Measurements from ENCODE around the gene BST2.
A peak's percentile ranks its signal among the peaks of the same experiment; 100 is the strongest.

BST2 gene

GRCh38 chr19:17404621-17405249 lies 695 bp downstream of the BST2 start:
- no peaks in the 10 kb centered on the region for H3K4me1 ChIP-seq
- no peaks in the 10 kb centered on the region for H3K36me3 ChIP-seq (ENCODE audit: control insufficient read depth, insufficient read depth, low read length)
- no peak for TF ChIP-seq CTCF (IDR thresholded peaks at IDR 0.05)

GRCh38 chr19:17404015-17404414 lies 1.4 kb downstream of the BST2 start:
- H3K27ac ChIP-seq = no peak overlapping the region
- no peaks in the 10 kb centered on the region for H3K9me3 ChIP-seq (ENCODE audit: control insufficient read depth, low read length)
- no peak for TF ChIP-seq CTCF (IDR thresholded peaks at IDR 0.05)
- H3K36me3 ChIP-seq (ENCODE audit: control insufficient read depth, insufficient read depth, low read length) = no peaks in the 10 kb centered on the region
- no peak overlapping the region for H3K9ac ChIP-seq
- H3K27me3 ChIP-seq (ENCODE audit: control insufficient read depth, insufficient read depth, low read length) = no peaks in the 10 kb centered on the region
- H3K79me2 ChIP-seq = no peaks in the 10 kb centered on the region
- H3K4me1 ChIP-seq = no peaks in the 10 kb centered on the region
- H2AFZ ChIP-seq = no peak overlapping the region
- no peak overlapping the region for H3K4me3 ChIP-seq (ENCODE audit: low read depth, low read length)
- H3K4me2 ChIP-seq (ENCODE audit: low read length) = peak overlapping the region; percentile 30

More at GRCh38 chr19:17404621-17405249, 695 bp downstream of the BST2 start:
- Histone ChIP-seq H3K9ac (no peak overlapping the region), H3K4me2 (ENCODE audit: low read length) (peak overlapping the region; percentile 30), H3K79me2 (no peaks in the 10 kb centered on the region), H3K9me3 (ENCODE audit: control insufficient read depth, low read length) (no peaks in the 10 kb centered on the region), H2AFZ (no peak overlapping the region), H3K4me3 (ENCODE audit: low read depth, low read length) (peak overlapping the region; percentile 36), H3K27ac (no peak overlapping the region), H3K27me3 (ENCODE audit: control insufficient read depth, insufficient read depth, low read length) (no peaks in the 10 kb centered on the region)

- Histone ChIP-seq H2AFZ (no peak overlapping the region), H3K36me3 (ENCODE audit: control insufficient read depth, insufficient read depth, low read length) (no peaks in the 10 kb centered on the region), H3K4me2 (ENCODE audit: low read length) (no peak overlapping the region), H3K27ac (no peak overlapping the region), H3K27me3 (ENCODE audit: control insufficient read depth, insufficient read depth, low read length) (no peaks in the 10 kb centered on the region), H3K9ac (no peak overlapping the region), H3K4me3 (ENCODE audit: low read depth, low read length) (no peak overlapping the region), H3K4me1 (no peaks in the 10 kb centered on the region), H3K9me3 (ENCODE audit: control insufficient read depth, low read length) (no peaks in the 10 kb centered on the region), H3K79me2 (no peaks in the 10 kb centered on the region)
- no peak for TF ChIP-seq CTCF (IDR thresholded peaks at IDR 0.05)
Measured at GRCh38 chr19:17402982-17403855, 2.2 kb downstream of the BST2 start.

GRCh38 chr19:17401628-17402027 lies 3.8 kb downstream of the BST2 start:
- Histone ChIP-seq H3K27me3 (ENCODE audit: control insufficient read depth, insufficient read depth, low read length) (no peaks in the 10 kb centered on the region), H2AFZ (no peak overlapping the region), H3K36me3 (ENCODE audit: control insufficient read depth, insufficient read depth, low read length) (no peaks in the 10 kb centered on the region), H3K9me3 (ENCODE audit: control insufficient read depth, low read length) (no peaks in the 10 kb centered on the region), H3K27ac (no peak overlapping the region), H3K4me2 (ENCODE audit: low read length) (no peak overlapping the region), H3K4me3 (ENCODE audit: low read depth, low read length) (no peak overlapping the region), H3K4me1 (no peaks in the 10 kb centered on the region), H3K79me2 (no peaks in the 10 kb centered on the region), H3K9ac (no peak overlapping the region)
- no peak for TF ChIP-seq CTCF (IDR thresholded peaks at IDR 0.05)
